Mucosa of rectum (tissue), 2 donors: Measurements from ENCODE around the gene LITAF.

Experiments
- H3K27ac ChIP-seq, 2 donors: one replicate each; pipeline ENCODE4 v1.7.0; 2013; ENCODE audit warnings: inconsistent platforms in 2 of 2, low read depth in 2 of 2, low read length in 2 of 2
- H3K27me3 ChIP-seq, 2 donors: one replicate each; pipeline ENCODE4 v1.7.0; 2013; ENCODE audit warnings: low read length in 2 of 2; ENCODE audit not compliant: control insufficient read depth in 2 of 2, insufficient read depth in 2 of 2
- H3K36me3 ChIP-seq, 2 donors: one replicate each; pipeline ENCODE4 v1.7.0; 2013; ENCODE audit warnings: low read length in 2 of 2; ENCODE audit not compliant: control insufficient read depth in 2 of 2, insufficient read depth in 2 of 2
- H3K4me1 ChIP-seq, 2 donors: one replicate each; pipeline ENCODE4 v1.7.0; 2013; ENCODE audit warnings: low read length in 2 of 2, mild to moderate bottlenecking in 1 of 2; ENCODE audit not compliant: control insufficient read depth in 2 of 2, insufficient read depth in 2 of 2
- H3K4me3 ChIP-seq, 2 donors: one replicate each; pipeline ENCODE4 v1.7.0; 2013; ENCODE audit warnings: low read length in 2 of 2
- H3K9ac ChIP-seq, 2 donors: one replicate each; pipeline ENCODE4 v1.7.0; 2013; ENCODE audit warnings: low read length in 2 of 2, low read depth in 1 of 2, mild to moderate bottlenecking in 1 of 2
- H3K9me3 ChIP-seq, 2 donors: one replicate each; pipeline ENCODE4 v1.7.0; 2013; ENCODE audit warnings: low read length in 2 of 2; ENCODE audit not compliant: control insufficient read depth in 2 of 2
- donor health status: healthy.
- donor health status: Normal muscosa, but diverticular disease.

Gene LITAF

DNA sequence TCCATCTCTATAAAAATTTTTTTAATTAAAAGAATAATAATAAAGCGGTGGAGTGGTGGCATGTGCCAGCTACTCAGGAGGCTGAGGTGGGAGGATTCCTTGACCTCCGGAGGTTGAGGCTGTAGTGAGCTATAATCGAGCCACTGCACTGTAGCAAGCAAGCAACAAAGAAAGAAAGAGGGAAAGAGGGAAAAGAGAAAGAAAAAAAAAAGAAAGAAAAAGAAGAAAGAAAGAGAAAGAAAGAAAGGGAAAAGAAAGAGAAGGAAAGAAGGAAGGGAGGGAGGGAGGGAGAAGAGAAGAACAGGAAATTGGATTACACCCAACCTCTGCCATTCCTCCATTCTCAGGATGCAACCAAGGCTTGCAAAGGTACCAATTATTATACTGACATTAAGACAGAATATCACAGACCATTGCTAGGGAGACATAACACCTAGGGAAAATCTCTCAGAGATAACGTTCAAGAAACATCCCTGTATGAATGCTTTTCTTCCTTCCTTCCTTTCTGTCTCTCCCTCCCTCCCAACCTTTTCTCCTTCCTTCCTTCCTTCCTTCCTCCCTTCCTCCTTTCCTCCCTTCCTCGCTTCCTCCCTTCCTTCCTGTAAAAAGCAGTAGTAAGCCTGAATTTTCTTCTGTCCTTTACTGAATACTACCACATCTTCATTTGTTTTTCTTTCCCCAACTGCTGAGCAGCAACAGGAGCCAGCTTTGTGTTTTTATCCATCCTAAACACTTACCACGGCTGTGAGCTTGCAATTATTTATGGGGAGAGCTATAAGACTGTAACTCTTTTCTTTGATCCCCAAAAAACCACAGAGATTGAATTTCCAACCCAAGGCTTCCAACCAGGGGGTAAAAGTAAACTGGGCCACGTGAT, 1.8 kb upstream of the LITAF start:
- no peak overlapping the region for H3K27ac ChIP-seq

DNA sequence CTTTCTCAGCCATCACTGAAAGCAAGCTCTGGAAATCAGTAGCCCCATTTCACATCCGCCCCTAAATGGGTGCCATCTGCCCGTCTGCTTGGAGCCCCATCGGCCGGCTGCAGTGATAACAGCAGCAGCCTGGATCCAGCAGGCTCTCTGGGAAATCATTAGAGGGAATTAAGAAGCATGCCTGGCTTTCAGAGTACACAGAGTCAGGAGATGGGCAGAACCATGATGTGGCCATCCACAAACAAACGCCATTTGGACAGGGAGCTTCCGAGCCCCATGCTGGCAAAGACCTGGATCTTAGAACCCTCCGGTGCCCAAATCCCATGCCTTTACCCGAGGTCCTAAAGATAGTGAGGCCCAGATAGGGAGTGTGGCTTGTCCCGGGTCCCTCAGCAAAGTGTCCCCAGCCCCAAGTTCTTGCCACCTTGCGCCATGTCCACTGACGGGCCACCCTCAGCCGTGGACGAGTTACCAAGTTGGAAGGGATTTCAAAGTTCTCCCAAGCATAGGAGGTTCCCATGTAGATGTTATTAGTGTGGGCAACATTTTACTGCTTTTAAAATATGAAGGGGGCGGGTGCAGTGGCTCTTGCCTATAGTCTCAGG, 1.0 kb upstream of the LITAF start:
- H3K36me3 ChIP-seq, result no peaks in the 10 kb centered on the region
- peak overlapping the region; percentile 78 to 96 for H3K9ac ChIP-seq

More for the DNA sequence above, 1.8 kb upstream of the LITAF start:
- H3K4me1 ChIP-seq, result peaks cover 17 to 27% of the 10 kb centered on the region in 2 donors
- no peak overlapping the region for H3K9ac ChIP-seq
- no peaks in the 10 kb centered on the region for H3K36me3 ChIP-seq
- no peaks in the 10 kb centered on the region for H3K9me3 ChIP-seq
- no peak overlapping the region for H3K4me3 ChIP-seq
- no peaks in the 10 kb centered on the region for H3K27me3 ChIP-seq

DNA sequence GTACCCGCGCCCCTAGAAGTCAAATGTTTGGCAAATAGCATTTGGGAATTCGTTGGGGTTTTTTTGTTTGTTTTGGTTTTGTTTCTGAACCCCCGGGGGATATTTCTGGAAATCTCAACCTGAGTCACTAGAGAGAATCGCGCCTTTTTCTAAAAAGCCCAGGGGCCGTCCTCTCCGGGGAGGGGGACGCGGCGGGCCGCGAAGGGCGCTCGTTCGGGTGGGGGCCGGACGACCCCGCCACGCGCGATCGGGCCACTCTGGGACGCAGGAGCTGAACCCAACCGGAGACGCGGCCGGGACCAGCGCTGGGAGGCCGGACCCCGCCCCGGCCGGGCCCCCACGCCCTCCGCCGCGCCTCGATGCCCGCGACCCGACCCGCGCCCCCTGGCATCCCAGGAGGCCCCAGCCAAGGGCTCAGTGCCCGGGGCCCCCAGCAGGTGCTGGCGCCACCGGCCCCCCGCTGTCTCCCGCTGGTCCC, 302 bp downstream of the LITAF start:
- no peaks in the 10 kb centered on the region for H3K36me3 ChIP-seq
- H3K4me3 ChIP-seq, result peak overlapping the region; percentile 82
- peak overlapping the region; percentile 69 to 96 for H3K9ac ChIP-seq
- peaks cover 22 to 43% of the 10 kb centered on the region in 2 donors for H3K4me1 ChIP-seq
- no peaks in the 10 kb centered on the region for H3K9me3 ChIP-seq
- H3K27ac ChIP-seq, result peak overlapping the region; percentile 88 to 96
- no peaks in the 10 kb centered on the region for H3K27me3 ChIP-seq

More for the DNA sequence above, 1.0 kb upstream of the LITAF start:
- no peaks in the 10 kb centered on the region for H3K27me3 ChIP-seq
- H3K4me1 ChIP-seq, result peaks cover 22 to 36% of the 10 kb centered on the region in 2 donors
- H3K9me3 ChIP-seq, result no peaks in the 10 kb centered on the region
- H3K4me3 ChIP-seq, result peak overlapping the region; percentile 81 to 82
- H3K27ac ChIP-seq, result peak overlapping the region; percentile 88 to 96

DNA sequence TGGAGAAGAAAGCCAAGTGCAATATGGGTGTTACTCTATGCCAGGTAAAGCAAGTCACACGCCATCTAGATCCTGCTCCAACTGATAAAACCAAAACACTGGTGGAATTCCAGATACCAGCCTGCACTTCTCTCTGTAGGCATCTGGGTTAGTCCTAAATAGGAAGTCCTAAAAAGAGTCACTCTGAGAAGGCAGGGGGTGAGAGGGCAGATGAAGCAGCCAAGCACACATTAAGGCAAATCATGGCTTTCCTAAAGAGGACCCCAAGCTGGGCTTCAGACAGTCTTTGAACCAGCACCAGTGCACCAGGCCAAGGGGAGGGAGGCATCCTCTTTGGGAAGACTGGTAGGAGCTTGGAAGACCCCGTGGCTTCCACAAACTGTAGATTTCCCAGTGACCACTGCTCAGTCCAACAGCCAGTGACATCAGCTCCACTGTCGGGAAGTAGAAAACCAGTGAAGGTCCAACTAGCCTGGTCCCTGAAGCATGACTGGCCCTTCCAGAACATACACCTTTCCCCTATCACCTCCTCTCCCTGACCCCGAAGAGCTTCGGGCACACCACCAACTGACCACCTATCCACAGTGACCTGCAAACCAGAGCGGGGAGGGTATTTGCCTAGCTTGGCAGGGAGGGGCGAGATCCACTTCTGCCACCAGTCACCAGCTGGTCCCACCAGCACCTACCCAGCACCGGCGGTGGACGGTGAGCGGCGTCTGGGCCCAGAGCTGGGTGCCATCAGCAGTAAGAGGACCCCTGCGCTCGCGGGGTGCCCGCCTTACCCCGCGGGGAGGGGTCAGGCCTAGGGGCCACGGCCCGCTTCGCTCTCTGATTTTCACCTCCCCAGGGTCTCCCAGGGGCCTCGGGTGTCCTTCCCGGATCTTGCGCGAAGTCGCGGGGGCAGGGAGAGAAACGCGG, 1.0 kb downstream of the LITAF start:
- Histone ChIP-seq H3K4me3 (peak overlapping the region; percentile 82), H3K36me3 (no peaks in the 10 kb centered on the region), H3K27me3 (no peaks in the 10 kb centered on the region), H3K9me3 (no peaks in the 10 kb centered on the region), H3K4me1 (peaks cover 25 to 45% of the 10 kb centered on the region in 2 donors), H3K9ac (peak overlapping the region; percentile 69 to 96), H3K27ac (peak overlapping the region; percentile 88 to 96)

DNA sequence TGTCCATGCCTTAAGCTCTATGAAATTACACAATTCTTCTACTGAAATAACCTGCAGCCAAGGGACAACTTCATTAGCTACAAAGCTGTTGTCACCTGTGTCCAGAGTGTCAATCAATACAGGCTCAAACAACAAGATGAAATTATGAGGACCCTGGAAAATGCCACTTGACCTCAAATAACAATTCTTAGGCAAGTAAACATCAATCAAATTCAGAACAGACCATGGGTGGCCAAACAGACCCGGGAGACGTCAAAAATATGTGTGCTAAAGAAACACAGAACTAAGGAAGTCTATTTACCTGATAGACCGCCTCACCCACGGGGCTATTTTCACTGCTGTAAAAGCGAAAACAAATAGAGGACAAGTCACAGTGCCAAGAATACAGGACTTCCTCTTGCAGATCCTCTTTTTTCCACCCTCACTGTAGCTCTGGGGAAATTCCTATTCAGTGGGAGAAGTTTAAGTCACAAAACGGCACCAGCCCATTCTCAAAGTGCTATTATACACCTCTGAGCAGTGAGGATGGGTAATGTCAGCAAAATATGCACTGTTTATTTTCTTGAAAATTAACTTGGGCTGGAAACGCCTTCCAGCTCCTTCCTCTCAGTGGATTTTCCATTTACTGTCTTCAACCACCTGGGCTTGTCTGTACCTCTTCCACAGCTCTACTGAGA, 2.7 kb downstream of the LITAF start:
- H3K27ac ChIP-seq, result peak overlapping the region; percentile 88 to 96
- H3K27me3 ChIP-seq, result no peaks in the 10 kb centered on the region
- H3K9me3 ChIP-seq, result no peaks in the 10 kb centered on the region
- H3K9ac ChIP-seq, result peak overlapping the region; percentile 76 to 96
- peaks cover 25 to 46% of the 10 kb centered on the region in 2 donors for H3K4me1 ChIP-seq
- peak overlapping the region; percentile 49 to 82 for H3K4me3 ChIP-seq
- no peaks in the 10 kb centered on the region for H3K36me3 ChIP-seq

DNA sequence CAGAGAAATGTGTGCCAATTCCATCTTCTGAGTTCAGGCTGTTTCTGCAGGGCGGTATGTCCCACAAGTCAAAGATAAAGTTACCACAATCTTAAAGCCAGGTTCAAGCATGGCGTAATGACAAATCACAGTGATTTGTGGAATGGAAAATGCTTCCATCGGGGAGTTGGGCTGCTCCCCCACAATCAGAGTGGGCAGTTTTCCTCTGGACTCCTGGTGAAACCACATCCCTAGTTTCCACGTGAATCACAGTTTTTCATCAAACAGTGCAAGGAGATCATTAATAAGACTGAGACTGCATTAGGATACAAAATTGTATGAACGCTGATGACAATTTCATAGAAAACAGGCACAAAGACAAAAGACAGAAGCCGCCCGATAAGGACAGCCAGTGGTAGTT, 3.6 kb downstream of the LITAF start:
- H3K27ac ChIP-seq, result peak overlapping the region in 1 of 2 donors; percentile 48
- no peaks in the 10 kb centered on the region for H3K27me3 ChIP-seq
- no peak overlapping the region for H3K9ac ChIP-seq
- no peaks in the 10 kb centered on the region for H3K9me3 ChIP-seq
- H3K4me3 ChIP-seq, result peak overlapping the region; percentile 2 to 3
- peaks cover 25 to 46% of the 10 kb centered on the region in 2 donors for H3K4me1 ChIP-seq
- H3K36me3 ChIP-seq, result no peaks in the 10 kb centered on the region

DNA sequence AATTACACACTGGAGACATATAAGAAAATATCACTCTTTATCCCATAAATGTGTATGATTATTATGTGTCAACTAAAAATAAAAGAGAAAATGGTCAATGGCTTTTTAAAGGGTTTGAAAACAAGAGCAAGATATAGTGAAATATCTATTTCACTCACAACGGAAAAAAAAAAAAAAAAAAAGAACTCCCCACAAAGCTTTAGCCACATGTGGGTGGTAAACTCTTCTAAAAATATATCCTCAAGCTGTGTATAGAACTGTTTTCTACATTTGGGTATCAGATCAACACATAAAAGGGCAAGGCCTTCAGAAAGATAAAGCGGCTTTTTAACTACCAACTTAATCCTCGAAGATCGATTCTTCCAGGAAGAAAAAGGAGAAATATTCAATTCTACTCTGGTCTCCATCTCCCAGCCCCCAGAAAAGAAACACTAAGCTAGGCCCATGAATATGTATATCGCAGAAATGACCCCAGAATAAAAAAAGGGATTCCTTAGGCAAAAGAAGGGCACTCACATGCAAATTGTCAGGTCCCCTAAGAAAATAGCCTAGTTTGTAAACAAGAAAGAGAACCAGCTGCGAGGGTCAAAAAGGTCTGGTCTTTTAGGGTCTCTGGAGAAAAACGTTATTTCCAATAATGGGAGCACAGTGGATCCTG, 4.4 kb downstream of the LITAF start:
- peaks cover 22 to 42% of the 10 kb centered on the region in 2 donors for H3K4me1 ChIP-seq
- no peaks in the 10 kb centered on the region for H3K27me3 ChIP-seq
- no peaks in the 10 kb centered on the region for H3K36me3 ChIP-seq
- no peak overlapping the region for H3K9ac ChIP-seq
- H3K27ac ChIP-seq, result peak overlapping the region; percentile 35 to 48
- H3K4me3 ChIP-seq, result no peak overlapping the region
- H3K9me3 ChIP-seq, result no peaks in the 10 kb centered on the region

DNA sequence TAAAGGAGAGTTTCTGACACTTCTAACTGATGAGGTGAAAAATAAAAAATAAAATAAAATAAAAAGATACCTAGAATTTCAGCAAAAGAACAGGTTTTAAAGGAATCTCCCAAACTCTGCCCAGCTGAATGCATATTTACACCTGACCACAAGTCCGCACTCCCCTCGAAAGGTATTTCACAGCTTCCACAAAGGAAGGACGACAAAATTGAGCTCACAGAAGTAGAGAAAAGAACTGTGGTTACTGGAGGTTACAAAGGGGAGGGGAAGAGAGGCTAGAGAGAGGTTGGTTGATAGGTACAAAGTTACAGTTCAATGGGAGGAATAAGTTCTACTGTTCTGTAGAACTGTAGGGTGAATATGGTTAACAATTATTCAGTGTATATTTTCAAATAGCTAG, 5.0 kb downstream of the LITAF start:
- Histone ChIP-seq H3K9ac (no peak overlapping the region), H3K4me1 (peaks cover 26 to 45% of the 10 kb centered on the region in 2 donors), H3K36me3 (no peaks in the 10 kb centered on the region), H3K27me3 (no peaks in the 10 kb centered on the region), H3K9me3 (no peaks in the 10 kb centered on the region), H3K4me3 (no peak overlapping the region), H3K27ac (no peak overlapping the region)

DNA sequence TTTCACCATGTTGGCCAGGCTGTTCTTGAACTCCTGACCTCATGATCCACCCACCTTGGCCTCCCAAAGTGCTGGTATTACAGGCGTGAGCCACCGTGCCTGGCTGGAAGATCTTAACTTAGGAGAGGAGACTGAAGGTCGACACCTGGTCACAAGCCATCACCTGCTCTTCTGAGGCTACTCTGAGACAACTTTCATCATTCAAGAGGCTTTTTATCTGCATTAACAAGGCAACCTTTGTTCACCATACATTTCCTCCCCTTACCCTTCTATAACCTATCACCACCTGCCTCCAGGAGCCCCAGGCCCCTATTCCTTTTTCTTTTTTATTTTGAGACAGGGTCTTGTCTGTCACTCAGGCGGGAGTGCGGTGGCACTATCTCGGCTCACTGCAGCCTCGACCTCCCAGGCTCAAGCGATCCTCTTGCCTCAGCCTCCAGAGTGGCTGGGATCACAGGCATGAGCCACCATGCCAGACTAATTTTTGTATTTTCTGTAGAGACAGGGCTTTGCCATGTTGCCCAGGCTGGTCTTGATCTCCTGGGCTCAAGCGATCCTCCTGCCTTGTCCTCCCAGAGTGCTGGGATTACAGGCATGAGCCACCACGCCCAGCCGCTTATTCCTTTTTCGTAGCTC, 6.2 kb downstream of the LITAF start:
- Histone ChIP-seq H3K9ac (no peak overlapping the region), H3K27ac (no peak overlapping the region), H3K27me3 (no peaks in the 10 kb centered on the region), H3K9me3 (no peaks in the 10 kb centered on the region), H3K4me3 (no peak overlapping the region), H3K4me1 (peaks cover 29 to 43% of the 10 kb centered on the region in 2 donors), H3K36me3 (no peaks in the 10 kb centered on the region)
